ENCODE results near the gene PYCR2.
"Not testable (repeated sequence)": the region's sequence is repeated elsewhere in the genome, so short reads cannot be mapped to it uniquely, and the experiment has no call there.

Gene PYCR2

GRCh38 chr1:225889743-225890142, 34.3 kb downstream of the PYCR2 start:
- ATAC-seq, result no peak

GRCh38 chr1:225888898-225889601, 35.0 kb downstream of the PYCR2 start, which contains the start of gene LEFTY1:
Gene LEFTY1, minus strand, starts transcription at chr1:225889146. Its CDS starts 80 bp downstream, at chr1:225889066.
- ATAC-seq, result no peak

GRCh38 chr1:225888289-225888897, 35.7 kb downstream of the PYCR2 start:
- no peak for ATAC-seq

GRCh38 chr1:225887554-225888288, 36.3 kb downstream of the PYCR2 start:
- not testable (repeated sequence) for ATAC-seq

- ATAC-seq, result no peak
Measured at GRCh38 chr1:225887030-225887314, 37.1 kb downstream of the PYCR2 start.

GRCh38 chr1:225886159-225887029, 37.7 kb downstream of the PYCR2 start:
- ATAC-seq, result no peak

GRCh38 chr1:225885336-225885735, 38.7 kb downstream of the PYCR2 start:
- no peak for ATAC-seq

- no peak for ATAC-seq
Measured at GRCh38 chr1:225883616-225884265, 40.3 kb downstream of the PYCR2 start.

- peak; percentile 17 to 37 for ATAC-seq
Measured at GRCh38 chr1:225882694-225883615, 41.1 kb downstream of the PYCR2 start.

- ATAC-seq, result peak; percentile 74 to 76
Measured at GRCh38 chr1:225881959-225882693, 41.9 kb downstream of the PYCR2 start, which contains the start of gene TMEM63A. Gene TMEM63A, minus strand, starts transcription at chr1:225882380. Its CDS starts 4,800 bp downstream, at chr1:225877580.

GRCh38 chr1:225881081-225881958, 42.7 kb downstream of the PYCR2 start:
- peak; percentile 24 to 30 for ATAC-seq

GRCh38 chr1:225880636-225881035, 43.4 kb downstream of the PYCR2 start:
- no peak for ATAC-seq

- ATAC-seq, result no peak
Measured at GRCh38 chr1:225880222-225880588, 43.8 kb downstream of the PYCR2 start.

- peak in 1 of 2 donors; percentile 21 for ATAC-seq
Measured at GRCh38 chr1:225879521-225880221, 44.4 kb downstream of the PYCR2 start.

GRCh38 chr1:225878282-225878681, 45.8 kb downstream of the PYCR2 start:
- ATAC-seq, result no peak

- ATAC-seq, result no peak
Measured at GRCh38 chr1:225877580-225877979, 46.5 kb downstream of the PYCR2 start.

GRCh38 chr1:225876900-225877510, 47.0 kb downstream of the PYCR2 start:
- no peak for ATAC-seq
